T47D (cell line): ENCODE measurements around the gene SYT15B.
"Not testable (repeated sequence)": the region's sequence is repeated elsewhere in the genome, so short reads cannot be mapped to it uniquely, and the experiment has no call there.

Source experiments
- DNase-seq, 2 experiments: peaks; one replicate each; pipeline versions ENCODE4 v3.0.0 to v3.0.0-alpha.2; 2011 to 2012; ENCODE audit warnings: low read depth in 1 of 2, low spot score in 1 of 2
- in situ Hi-C: cut with HindIII; loops from 2 replicates; pipeline ENCODE4 v1.10.0; 2016; ENCODE audit warnings: low sequenced_read_pairs, low pct_unique_long_range_greater_than_20kb

The SYT15B gene

DNA sequence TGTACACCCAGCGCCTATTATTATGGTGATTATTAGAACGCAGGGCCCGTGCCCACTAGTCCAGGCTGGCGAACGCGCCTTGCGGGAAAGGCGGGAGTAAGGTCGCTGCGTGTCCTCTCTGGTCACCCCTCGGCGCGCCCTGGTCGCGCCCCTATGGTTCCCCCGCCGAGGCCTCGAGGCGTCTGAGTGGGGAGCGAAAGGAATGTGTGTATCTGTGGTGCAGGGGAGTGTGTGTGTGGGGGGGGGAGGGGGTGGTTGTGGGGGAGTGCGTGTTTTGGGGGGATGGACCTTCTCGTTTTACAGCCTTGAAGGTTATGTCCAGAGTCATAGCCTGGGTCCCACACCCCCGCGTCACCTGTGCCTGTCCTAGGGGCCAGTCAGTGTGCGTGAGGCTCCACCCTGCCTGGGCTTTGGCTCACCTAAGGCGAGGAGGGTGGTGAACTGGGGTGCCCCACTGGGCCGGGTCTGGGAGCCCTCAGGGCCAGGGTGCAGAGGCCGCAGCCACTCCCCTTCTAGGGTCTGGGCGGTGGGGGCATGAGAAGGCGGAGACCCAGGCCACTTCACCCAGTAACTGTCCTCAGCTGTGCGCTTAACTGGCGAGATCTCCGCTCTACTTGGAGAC lies at the start of gene SYT15B:
SYT15B (minus strand) TSS at position 39 of the 622 bp plus-strand sequence. CDS start 952 bp downstream, outside the sequence.
- DNase-seq, in situ Hi-C loops: not testable (repeated sequence)

- in situ Hi-C loops, DNase-seq: not testable (repeated sequence)
Measured at GRCh38 chr10:47779590-47779989, 16.2 kb upstream of the SYT15B start.

DNA sequence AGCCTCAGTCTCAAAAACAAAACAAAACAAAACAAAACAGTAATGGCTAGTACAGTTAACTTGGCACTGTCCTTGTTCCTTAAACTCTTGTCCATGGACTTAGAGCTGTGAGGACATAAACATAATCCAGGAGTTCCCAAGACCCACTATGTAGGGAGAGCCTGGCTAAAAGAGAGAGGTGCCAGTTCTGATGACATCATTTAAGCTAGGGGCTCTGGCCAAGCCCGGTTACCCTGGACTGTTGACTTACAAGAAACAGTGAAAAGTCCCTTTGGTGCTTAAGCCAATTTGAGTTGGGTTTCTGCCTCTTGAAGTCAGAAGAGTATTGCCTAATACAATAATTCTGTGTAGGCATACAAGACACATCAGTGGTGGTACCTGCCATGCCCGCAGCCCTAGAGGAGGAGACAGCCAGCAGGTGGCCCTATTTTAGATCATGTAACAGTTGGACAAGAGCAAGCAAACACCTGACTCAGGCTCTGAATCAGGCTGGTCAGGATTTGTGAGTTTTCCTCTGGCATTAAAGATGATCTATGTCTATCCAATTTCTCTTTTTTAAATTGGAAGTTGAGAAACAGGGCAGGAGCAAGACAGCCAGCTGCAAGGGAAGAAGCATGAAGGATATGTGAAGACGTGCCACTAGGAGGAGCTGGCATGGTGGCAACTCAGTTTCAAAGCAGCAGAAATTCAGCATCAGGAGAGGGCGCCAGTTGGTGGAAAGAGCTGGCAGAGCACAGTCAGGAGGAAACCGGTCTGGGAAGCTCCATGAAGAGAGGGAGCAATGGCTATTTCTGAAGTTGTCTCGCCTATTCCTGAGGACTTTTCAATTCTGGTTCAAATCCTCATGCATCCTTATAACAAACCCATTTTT lies 12.2 kb upstream of the SYT15B start:
- in situ Hi-C loops = not testable (repeated sequence)
- DNase-seq = peak in 1 of 2 experiments; percentile 93

GRCh38 chr10:47770745-47771144 lies 7.4 kb upstream of the SYT15B start:
- in situ Hi-C loops, DNase-seq: not testable (repeated sequence)

DNA sequence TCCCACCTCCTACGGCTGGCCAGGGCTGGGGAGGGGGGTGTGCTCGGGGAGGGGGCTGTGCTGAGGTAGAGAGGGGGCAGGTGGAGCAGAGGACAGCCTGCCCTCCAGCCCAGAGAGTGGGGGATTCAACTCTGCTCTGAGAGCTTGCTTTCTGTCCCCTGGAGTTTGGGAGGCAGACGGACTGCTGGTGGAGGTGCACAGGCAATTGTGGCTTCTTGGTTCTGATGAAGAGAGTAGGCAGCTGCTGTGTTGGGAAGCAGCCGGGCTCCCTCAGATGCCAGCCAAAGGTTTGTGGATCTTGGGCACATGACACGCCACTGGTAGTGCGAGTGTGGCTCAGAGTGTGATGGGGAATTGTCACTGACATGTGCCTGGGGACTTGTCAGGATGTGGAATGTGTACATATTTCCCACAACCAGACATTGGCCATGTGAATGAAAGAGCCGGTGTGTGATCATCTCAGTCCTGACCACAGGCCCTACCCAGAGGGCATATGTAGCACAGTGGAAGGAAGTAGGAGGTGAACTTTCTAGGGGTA lies 5.3 kb upstream of the SYT15B start:
- in situ Hi-C loops = not testable (repeated sequence)
- DNase-seq = peak in 1 of 2 experiments; percentile 21

DNA sequence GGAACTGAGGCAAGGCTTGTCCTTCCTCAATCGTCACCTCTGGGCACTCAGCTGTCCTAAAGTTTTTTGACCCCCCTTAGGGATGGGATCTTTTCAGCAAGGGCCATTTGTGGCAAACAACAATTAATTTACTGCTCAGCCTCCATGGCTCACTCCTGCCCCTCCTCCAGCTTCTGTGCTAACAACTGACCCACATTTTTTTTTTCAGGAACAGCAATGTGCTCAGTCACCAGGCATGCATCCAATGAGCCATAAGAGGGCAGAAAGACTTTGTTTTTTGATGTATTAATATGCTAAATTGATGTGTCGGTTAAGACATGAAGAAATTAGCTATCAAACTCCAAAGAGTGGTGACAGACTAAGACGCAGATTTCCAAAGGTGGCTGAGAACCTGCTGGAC lies 4.7 kb upstream of the SYT15B start:
- DNase-seq, in situ Hi-C loops: not testable (repeated sequence)

DNA sequence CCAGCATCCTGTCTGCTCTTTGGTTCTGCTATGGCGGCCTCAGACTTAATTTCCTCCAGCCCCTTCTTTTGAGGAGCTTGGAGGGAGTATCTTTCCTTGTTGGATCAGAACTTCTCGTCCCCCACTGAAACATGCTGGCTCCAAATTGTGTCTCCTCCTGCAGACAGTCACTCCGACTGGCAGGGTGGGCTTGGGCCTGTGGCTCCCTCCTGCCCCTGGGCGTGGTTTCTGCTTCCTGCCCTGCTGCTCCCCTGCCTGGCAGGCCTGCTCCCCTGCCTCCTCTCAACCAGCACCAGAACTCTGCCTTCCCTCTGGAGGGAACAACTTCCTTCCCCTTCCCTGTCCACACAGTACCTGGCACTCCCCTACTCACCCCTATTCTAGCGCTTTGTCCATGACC lies 3.8 kb upstream of the SYT15B start:
- in situ Hi-C loops, DNase-seq: not testable (repeated sequence)

- in situ Hi-C loops = not testable (repeated sequence)
Measured at GRCh38 chr10:47765232-47765631, 1.8 kb upstream of the SYT15B start.

GRCh38 chr10:47762674-47763553 lies 478 bp downstream of the SYT15B start:
- in situ Hi-C loops, DNase-seq: not testable (repeated sequence)

More at GRCh38 chr10:47765232-47765631, 1.8 kb upstream of the SYT15B start:
- DNase-seq = not testable (repeated sequence)

GRCh38 chr10:47758855-47759254 lies 4.5 kb downstream of the SYT15B start:
- DNase-seq, in situ Hi-C loops: not testable (repeated sequence)

- DNase-seq, in situ Hi-C loops: not testable (repeated sequence)
Measured at GRCh38 chr10:47756169-47756568, 7.2 kb downstream of the SYT15B start.

DNA sequence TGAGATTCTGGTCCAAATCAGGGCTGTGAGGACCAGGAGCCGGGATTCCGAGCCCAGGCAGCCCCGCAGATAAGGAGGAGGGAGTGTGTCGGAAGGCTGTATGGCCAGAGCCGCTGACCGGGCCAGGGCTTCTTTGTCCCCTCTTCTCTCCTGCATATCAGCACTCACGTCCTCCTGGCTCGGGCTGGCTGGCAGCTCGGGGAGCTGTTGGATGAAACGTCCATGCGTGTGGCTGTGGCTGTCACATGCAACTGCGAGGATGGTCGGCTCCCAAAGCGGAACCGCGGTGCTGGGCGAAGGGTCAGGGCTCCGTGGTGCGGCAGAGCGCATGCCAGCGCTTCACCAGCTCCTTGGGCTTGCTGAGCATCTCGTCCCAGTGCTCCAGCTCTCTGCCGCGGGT lies 9.5 kb downstream of the SYT15B start:
- in situ Hi-C loops, DNase-seq: not testable (repeated sequence)

DNA sequence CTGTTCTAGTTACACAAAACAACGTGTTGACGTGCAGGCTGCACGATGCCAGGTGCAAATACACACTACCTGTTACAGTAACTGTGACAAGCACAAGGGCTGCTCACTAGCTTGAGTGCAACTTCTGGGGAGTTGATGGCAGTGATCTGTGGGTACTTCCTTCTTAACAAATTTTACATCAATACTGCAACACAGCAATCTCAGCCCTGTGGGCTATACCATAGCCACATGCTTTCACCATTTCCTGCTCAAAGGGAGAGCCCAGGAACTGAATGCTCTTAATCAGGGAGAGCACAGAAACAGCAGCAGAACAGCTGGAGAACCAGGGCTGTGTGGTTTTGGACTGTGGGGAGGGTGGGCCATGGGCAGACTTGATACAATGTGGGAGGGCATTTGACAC lies 10.2 kb downstream of the SYT15B start:
- DNase-seq, in situ Hi-C loops: not testable (repeated sequence)

DNA sequence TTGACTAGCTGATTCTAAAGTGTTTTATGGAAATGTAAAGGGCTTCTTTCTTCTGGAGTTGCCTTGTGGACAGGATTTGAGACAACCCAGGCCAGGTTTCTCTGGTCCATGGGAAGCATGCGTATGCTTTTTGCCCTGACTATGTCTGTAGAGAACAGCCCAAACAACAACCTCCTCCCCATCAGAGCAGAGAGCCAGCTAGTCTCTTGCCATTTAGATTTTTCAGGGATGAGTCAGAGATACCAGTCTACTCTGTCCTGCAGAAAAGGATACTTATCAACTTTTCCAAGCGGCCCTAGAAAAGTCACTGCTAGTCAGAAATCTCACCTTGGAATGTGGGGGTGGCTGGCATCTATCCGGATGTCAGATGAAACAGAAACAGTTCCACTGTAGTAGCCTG lies 11.6 kb downstream of the SYT15B start:
- in situ Hi-C loops, DNase-seq: not testable (repeated sequence)

DNA sequence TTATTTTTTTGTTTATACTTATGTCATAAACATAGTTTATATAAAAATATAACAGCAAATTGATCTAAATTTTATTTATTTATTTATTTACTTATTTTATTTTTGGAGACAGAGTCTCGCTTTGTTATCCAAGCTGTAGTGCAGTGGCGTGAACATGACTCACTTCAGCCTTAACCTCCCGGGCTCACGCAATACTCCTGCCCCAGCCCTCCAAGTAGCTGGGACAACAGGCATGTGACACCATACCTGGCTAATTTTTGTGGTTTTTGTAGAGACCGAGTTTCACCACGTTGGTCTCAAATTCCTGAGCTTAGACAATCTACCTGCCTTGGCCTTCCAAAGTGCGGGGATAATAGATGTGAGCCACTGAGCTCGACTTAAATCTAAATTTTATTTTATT lies 13.0 kb downstream of the SYT15B start:
- in situ Hi-C loops, DNase-seq: not testable (repeated sequence)

GRCh38 chr10:47746780-47747376 lies 16.5 kb downstream of the SYT15B start:
- in situ Hi-C loops, DNase-seq: not testable (repeated sequence)

- in situ Hi-C loops, DNase-seq: not testable (repeated sequence)
Measured at GRCh38 chr10:47744881-47745280, 18.5 kb downstream of the SYT15B start.
